GM10248 (cell line): ENCODE measurements around the gene BAIAP2L2.

Source experiments
- CTCF ChIA-PET: fragments of 300-600 bp; sonication (Branson Sonifier 250); formaldehyde crosslinking; extraction: SDS; loops from one replicate; lab custom pipeline; 2021; ENCODE audit warnings: antibody characterized with exemption; lab: Yijun Ruan, JAX
- POLR2A ChIA-PET: fragments of 350-650 bp; sonication (Branson Sonifier 250); formaldehyde crosslinking; extraction: SDS; loops from one replicate; lab custom pipeline; 2020; ENCODE audit warnings: antibody characterized with exemption; lab: Yijun Ruan, JAX
- DNase-seq: peaks from one replicate; pipeline ENCODE4 v3.0.0; 2012; ENCODE audit errors: extremely low spot score
- CTCF ChIP-seq: IDR thresholded peaks from 2 replicates; pipeline ENCODE4 v1.5.1; 2012; ENCODE audit warnings: mild to moderate bottlenecking, low read depth; ENCODE audit errors: extremely low read depth, missing control alignments, control extremely low read depth

Gene BAIAP2L2

GRCh38 chr22:38046070-38046748, 64.3 kb downstream of the BAIAP2L2 start:
- no peak for DNase-seq
- TF ChIP-seq CTCF, result no peak
- ChIA-PET CTCF (no interaction called here), POLR2A (no interaction called here)

- TF ChIP-seq CTCF, result no peak
- CTCF ChIA-PET, result interaction anchor here (1.0 to 1.2 kb wide), 2 partner anchors 9 kb away, joined by 3 to 9 read pairs; no protein-coding TSS in a partner anchor
- POLR2A ChIA-PET, result no interaction called here
- no peak for DNase-seq
Measured at GRCh38 chr22:38043151-38044039, 67.1 kb downstream of the BAIAP2L2 start.

- CTCF ChIA-PET, result interaction anchor here (1.2 kb wide), 1 partner anchor 10 kb away, joined by 9 read pairs; no protein-coding TSS in a partner anchor
- no peak for TF ChIP-seq CTCF
- POLR2A ChIA-PET, result no interaction called here
- no peak for DNase-seq
Measured at GRCh38 chr22:38042488-38042790, 68.0 kb downstream of the BAIAP2L2 start.

GRCh38 chr22:38041760-38042487, 68.6 kb downstream of the BAIAP2L2 start:
- ChIA-PET POLR2A (no interaction called here), CTCF (interaction anchor here (1.2 kb wide), 1 partner anchor 11 kb away, joined by 9 read pairs; no protein-coding TSS in a partner anchor)
- TF ChIP-seq CTCF, result no peak
- no peak for DNase-seq

- POLR2A ChIA-PET, result no interaction called here
- no peak for TF ChIP-seq CTCF
- DNase-seq, result no peak
- CTCF ChIA-PET, result interaction anchor here (1.6 kb wide), 1 partner anchor 11 kb away, joined by 13 read pairs; no protein-coding TSS in a partner anchor
Measured at GRCh38 chr22:38040953-38041759, 69.3 kb downstream of the BAIAP2L2 start.
